MG63 (cell line): ENCODE measurements around the gene NGRN. TPM values are rescaled to one million over a fixed set of nuclear protein-coding genes. Genes with fewer than 3 reads are reported as not detected.

Experiments
- DNase-seq: peaks from one replicate; pipeline ENCODE4 v3.0.0-alpha.2; 2020
- H3K27me3 ChIP-seq: fragments of 250-450 bp; sonication (Bioruptor Pico); 2 replicates; pipeline ENCODE4 v1.5.1; 2020; ENCODE audit warnings: mild to moderate bottlenecking, moderate library complexity
- H3K36me3 ChIP-seq: fragments of 250-450 bp; sonication (Bioruptor Pico); 2 replicates; pipeline ENCODE4 v1.5.1; 2020; ENCODE audit warnings: mild to moderate bottlenecking, moderate library complexity
- H3K4me3 ChIP-seq: fragments of 250-450 bp; sonication (Bioruptor Pico); 2 replicates; pipeline ENCODE4 v1.5.1; 2020; ENCODE audit warnings: mild to moderate bottlenecking, moderate library complexity
- H3K9me3 ChIP-seq: fragments of 250-450 bp; sonication (Bioruptor Pico); 2 replicates; pipeline ENCODE4 v1.5.1; 2020; ENCODE audit warnings: mild to moderate bottlenecking, moderate library complexity
- total RNA-seq: library from RNA; depleted of rRNA; stranded (reverse); fragments of >200 nt; shearing (Covaris generic); gene quantifications from 2 replicates; pipeline ENCODE4 v1.2.3, GENCODE V29; 2014; ENCODE audit warnings: low replicate concordance; rRNA removed

Gene NGRN
- 83.1 and 134 TPM in 2 replicates for total RNA-seq

GRCh38 chr15:90265271-90266060 lies at the start of gene NGRN:
Gene NGRN, plus strand, starts transcription at chr15:90265672. Its CDS starts 41 bp downstream, at chr15:90265713.
- Histone ChIP-seq H3K4me3 (peak within 1 kb of the TSS; percentile 92), H3K36me3 (peaks cover 23% of the 10 kb centered on the region), H3K9me3 (no peaks in the 10 kb centered on the region), H3K27me3 (no peaks in the 10 kb centered on the region)
- peak; percentile 94 for DNase-seq

GRCh38 chr15:90217671-90218394 lies 47.6 kb upstream of the NGRN start:
- no peak for DNase-seq
- H3K4me3 ChIP-seq = no peak overlapping the region
- H3K36me3 ChIP-seq = peaks cover 42% of the 10 kb centered on the region
- H3K9me3 ChIP-seq = no peaks in the 10 kb centered on the region
- no peaks in the 10 kb centered on the region for H3K27me3 ChIP-seq

GRCh38 chr15:90219421-90220141 lies 45.9 kb upstream of the NGRN start:
- DNase-seq = peak; percentile 34
- no peak overlapping the region for H3K4me3 ChIP-seq
- H3K27me3 ChIP-seq = no peaks in the 10 kb centered on the region
- no peaks in the 10 kb centered on the region for H3K9me3 ChIP-seq
- peaks cover 52% of the 10 kb centered on the region for H3K36me3 ChIP-seq

GRCh38 chr15:90221246-90221900 lies 44.1 kb upstream of the NGRN start:
- Histone ChIP-seq H3K27me3 (no peaks in the 10 kb centered on the region), H3K9me3 (no peaks in the 10 kb centered on the region), H3K36me3 (peaks cover 69% of the 10 kb centered on the region), H3K4me3 (no peak overlapping the region)
- DNase-seq = peak; percentile 87

GRCh38 chr15:90222547-90222946 lies 42.9 kb upstream of the NGRN start:
- Histone ChIP-seq H3K9me3 (no peaks in the 10 kb centered on the region), H3K4me3 (no peak overlapping the region), H3K36me3 (peaks cover 73% of the 10 kb centered on the region), H3K27me3 (no peaks in the 10 kb centered on the region)
- no peak for DNase-seq

GRCh38 chr15:90223441-90224165 lies 41.9 kb upstream of the NGRN start:
- Histone ChIP-seq H3K4me3 (no peak overlapping the region), H3K36me3 (peaks cover 74% of the 10 kb centered on the region), H3K9me3 (no peaks in the 10 kb centered on the region), H3K27me3 (no peaks in the 10 kb centered on the region)
- DNase-seq = no peak

- Histone ChIP-seq H3K27me3 (no peaks in the 10 kb centered on the region), H3K36me3 (peaks cover 79% of the 10 kb centered on the region), H3K9me3 (no peaks in the 10 kb centered on the region), H3K4me3 (no peak overlapping the region)
- no peak for DNase-seq
These were observed 40.4 kb upstream of the NGRN start for GRCh38 chr15:90225047-90225446.

- no peaks in the 10 kb centered on the region for H3K9me3 ChIP-seq
- no peak overlapping the region for H3K4me3 ChIP-seq
- no peak for DNase-seq
- H3K27me3 ChIP-seq = no peaks in the 10 kb centered on the region
- H3K36me3 ChIP-seq = peaks cover 85% of the 10 kb centered on the region
These were observed 39.8 kb upstream of the NGRN start for GRCh38 chr15:90225504-90226234.

- no peak for DNase-seq
- H3K27me3 ChIP-seq = no peaks in the 10 kb centered on the region
- no peaks in the 10 kb centered on the region for H3K9me3 ChIP-seq
- no peak overlapping the region for H3K4me3 ChIP-seq
- H3K36me3 ChIP-seq = peaks cover 86% of the 10 kb centered on the region
These were observed 38.1 kb upstream of the NGRN start for GRCh38 chr15:90227336-90227735.

- no peaks in the 10 kb centered on the region for H3K27me3 ChIP-seq
- H3K4me3 ChIP-seq = no peak overlapping the region
- no peak for DNase-seq
- H3K9me3 ChIP-seq = no peaks in the 10 kb centered on the region
- peaks cover 83% of the 10 kb centered on the region for H3K36me3 ChIP-seq
These were observed 37.4 kb upstream of the NGRN start for GRCh38 chr15:90227816-90228772.

GRCh38 chr15:90228960-90229359 lies 36.5 kb upstream of the NGRN start:
- DNase-seq = no peak
- H3K4me3 ChIP-seq = no peak overlapping the region
- H3K27me3 ChIP-seq = no peaks in the 10 kb centered on the region
- no peaks in the 10 kb centered on the region for H3K9me3 ChIP-seq
- peaks cover 74% of the 10 kb centered on the region for H3K36me3 ChIP-seq

GRCh38 chr15:90230071-90230494 lies 35.4 kb upstream of the NGRN start:
- no peak overlapping the region for H3K4me3 ChIP-seq
- H3K9me3 ChIP-seq = no peaks in the 10 kb centered on the region
- DNase-seq = peak; percentile 51
- peaks cover 63% of the 10 kb centered on the region for H3K36me3 ChIP-seq
- no peaks in the 10 kb centered on the region for H3K27me3 ChIP-seq

GRCh38 chr15:90230610-90231009 lies 34.9 kb upstream of the NGRN start:
- peaks cover 58% of the 10 kb centered on the region for H3K36me3 ChIP-seq

More at GRCh38 chr15:90230610-90231009, 34.9 kb upstream of the NGRN start:
- H3K4me3 ChIP-seq = no peak overlapping the region
- no peaks in the 10 kb centered on the region for H3K9me3 ChIP-seq
- no peak for DNase-seq
- no peaks in the 10 kb centered on the region for H3K27me3 ChIP-seq
